LoVo (cell line): ENCODE results near the gene KCNK16.

Experiments used
- DNase-seq: peaks from one replicate; pipeline ENCODE4 v3.0.0-alpha.2; 2016; ENCODE audit warnings: low spot score

KCNK16 gene

DNA sequence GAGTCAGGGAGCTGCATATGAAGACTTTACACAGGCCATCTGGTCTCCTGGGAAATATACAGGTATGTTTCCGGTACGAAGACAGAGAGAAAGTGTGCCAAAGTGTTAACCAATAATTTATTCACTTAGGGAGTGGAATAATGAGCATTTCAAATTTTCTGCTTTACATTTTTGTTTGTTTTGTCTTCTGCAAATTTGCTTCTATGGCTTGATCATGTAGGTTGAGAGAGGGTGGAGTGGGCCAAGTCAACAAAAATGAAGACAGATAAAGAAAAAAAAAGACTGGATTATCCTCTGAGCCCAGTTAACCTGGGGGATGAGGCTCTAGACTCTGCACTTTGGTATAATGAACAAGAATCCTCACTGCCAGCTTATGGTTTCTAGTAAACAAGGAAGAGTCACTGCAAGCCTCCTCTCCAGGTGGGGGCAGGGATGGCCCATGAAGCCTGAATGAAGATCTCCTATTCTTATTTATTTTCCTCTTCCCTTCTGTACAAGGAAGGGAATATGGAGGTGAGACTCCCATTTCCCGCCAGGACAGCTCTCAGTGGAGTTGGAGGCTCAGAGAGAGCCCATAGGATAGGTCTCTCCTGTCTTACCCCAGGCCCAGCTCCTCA is 46.0 kb downstream of the KCNK16 start:
- DNase-seq: no peak

DNA sequence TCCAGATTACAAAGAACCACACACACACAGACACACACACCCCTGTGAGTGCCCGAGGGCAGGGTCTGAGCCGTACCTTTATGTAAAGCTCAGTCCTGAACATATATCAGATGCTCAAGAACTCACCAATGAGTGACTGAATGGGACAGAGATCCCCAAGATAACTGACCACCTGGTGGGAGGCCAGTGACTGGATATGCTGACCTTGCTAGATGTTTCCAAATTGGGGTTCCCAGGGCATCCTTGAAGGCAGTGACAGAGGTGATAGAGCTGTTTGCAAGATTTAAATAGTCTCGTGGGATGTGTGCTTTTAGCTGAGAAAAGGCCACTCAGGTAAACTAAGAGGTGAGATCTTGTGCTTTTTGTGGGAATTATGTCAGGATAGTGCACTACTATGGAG is 47.6 kb downstream of the KCNK16 start:
- DNase-seq: no peak

DNA sequence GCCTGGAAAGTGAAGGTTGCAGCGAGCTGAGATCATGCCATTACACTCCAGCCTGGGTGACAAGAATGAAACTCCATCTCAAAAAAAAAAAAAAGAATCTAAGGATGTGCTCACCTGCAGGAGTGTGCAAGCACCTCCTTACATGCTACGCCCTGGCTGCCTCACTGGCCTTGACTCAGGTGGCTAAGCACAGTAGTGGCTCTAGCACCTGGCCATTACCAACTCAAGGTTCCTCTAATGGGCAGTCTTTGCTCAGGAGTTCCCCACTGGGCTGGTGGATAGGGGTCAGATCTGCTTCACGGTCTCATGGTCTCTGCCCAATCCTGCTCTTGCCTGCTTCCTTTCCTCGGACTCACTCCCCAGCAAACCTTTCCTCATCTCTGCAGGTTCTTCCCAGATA is 48.0 kb downstream of the KCNK16 start:
- DNase-seq: no peak

DNA sequence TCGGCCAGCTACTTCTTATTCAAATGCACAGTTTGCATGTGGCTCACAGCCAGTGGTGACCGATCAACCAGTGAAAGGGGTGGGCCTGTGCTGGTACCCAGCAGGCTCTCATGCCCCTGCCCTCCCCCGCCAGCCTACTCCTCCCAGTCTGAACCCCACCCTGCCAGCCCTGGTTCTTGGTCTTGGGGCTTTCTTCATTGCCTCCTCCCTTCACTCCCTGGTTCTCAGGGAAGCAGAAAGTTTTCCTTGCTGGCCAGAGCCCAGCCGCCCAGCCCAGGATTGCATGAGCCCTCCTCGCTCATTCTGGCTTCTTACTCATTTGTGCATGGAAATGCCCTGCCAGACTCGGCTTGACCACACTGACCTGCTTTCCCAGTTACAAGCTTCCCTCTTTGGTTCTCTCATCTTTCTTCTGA is 49.1 kb downstream of the KCNK16 start:
- no peak for DNase-seq

DNA sequence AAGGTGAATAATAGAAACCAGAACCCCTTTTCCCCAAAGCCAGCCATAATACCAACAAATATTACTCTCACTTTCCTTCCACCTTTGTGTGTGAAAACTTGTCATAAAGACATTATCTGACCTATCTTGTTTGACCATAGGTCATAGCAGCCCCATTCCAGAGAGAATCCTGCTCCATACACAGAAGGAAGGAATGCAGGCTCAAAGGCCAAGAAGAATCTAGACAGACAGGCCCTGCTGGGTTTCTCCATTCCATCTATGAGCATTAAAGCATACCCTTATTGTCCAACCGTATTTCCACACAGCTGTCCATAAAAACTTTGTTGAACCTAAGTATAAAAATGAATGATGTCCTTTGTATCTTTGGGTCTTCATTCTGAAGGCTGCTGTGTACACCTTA is 52.5 kb downstream of the KCNK16 start:
- no peak for DNase-seq

DNA sequence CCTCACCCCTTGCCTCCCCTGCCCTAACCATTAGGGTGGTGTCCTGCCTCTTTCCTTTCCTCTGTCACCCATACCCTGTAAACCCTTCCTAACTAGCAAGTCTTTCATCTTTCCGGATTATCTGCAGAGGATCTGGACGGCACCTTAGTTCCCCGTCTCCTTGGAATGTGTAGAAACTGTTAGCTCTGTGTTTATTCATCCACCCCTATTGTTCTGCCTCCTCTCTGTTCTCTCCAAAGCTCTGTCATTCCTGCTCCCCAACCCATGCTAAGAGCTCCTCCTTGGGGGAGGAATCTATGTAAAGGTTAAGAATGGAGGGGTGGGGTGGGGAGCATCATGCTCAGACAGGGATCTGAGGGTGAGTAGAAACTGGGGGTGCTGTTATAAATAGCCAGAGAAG is 53.8 kb downstream of the KCNK16 start:
- DNase-seq: no peak

DNA sequence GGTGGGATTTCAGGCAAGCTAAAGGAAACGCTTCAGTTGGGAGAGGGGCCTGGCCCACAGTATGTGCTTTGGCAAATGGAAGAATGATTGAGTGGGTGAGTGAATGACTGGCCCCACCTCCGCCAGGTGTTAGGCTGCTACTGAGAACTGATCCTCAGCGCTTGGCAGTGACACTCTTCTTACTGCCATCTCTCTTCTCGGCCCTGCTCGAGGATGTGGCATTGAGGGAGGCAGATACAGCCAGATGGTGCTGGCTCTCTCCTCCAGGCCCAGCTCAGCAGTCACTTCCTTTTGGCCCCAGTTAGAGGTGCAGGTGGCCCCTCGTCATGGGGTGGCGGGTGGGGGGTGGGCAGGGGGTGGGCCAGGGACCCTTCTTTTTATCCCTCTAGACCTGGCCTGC is 54.3 kb downstream of the KCNK16 start:
- no peak for DNase-seq

DNA sequence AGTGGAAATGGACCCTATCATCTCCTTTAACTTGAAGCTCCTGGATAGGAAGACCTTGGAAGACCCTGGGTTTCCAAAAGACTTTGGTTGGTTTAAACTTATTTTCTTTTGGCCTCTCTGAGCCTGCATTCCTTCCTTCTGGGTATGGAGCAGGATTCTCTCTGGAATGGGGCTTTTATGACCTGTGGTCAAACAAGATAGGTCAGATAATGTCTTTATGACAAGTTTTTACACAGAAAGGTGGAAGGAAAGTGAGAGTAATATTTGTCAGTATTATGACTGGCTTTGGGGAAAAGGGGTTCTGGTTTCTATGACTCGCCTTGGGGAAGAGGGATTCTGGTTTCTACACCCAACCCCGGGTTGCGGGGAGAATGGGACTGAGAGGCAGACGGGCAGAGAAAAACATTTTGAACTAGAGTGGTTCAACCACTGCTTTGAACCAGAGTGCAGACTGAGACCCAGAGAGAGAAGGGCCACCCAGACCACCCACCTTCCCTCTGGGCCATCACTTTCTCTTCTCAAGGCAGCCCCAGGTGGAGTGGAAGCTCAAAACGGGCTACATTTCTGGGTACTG is 55.6 kb downstream of the KCNK16 start:
- no peak for DNase-seq

DNA sequence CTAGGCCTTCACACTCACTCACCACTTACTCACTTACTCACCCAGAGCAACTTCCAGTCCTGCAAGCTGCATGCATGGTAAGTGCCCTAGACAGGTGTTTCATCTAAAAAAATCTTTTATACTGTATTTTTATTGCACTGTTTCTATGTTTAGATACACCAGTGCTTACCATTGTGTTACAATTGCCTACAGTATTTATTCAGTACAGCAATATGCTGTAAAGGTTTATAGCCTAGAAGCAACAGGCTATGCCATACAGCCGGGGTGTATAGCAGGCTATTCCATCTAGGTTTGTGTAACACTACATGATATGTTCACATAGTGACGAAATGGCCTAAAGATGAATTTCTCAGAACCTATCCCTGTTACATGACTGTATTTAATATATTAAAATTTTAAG is 56.1 kb downstream of the KCNK16 start:
- DNase-seq: no peak
